ENCODE results near the gene OSCAR. TPM values are rescaled to one million over a fixed set of nuclear protein-coding genes. Genes with fewer than 3 reads are reported as not detected.

Gene OSCAR
- total and polyA plus RNA-seq, 10 of the 15 experiments (the other 5 are each of a cell fraction or from before 2014, with no cell fraction given) = 0.08 to 0.27 (median 0.10) TPM; not detected in 7

GRCh38 chr19:54123682-54124081 is 23.1 kb upstream of the OSCAR start:
- BruUV-seq (replicated peaks) = no TSS peak
- SMC1A ChIA-PET (ENCODE audit: uncharacterized antibody, unreplicated experiment) = no interaction called here
- no peak overlapping the region for H2AFZ ChIP-seq (ENCODE audit: control insufficient read depth, low read depth, low read length)
- no peaks in the 10 kb centered on the region for H3K4me1 ChIP-seq (ENCODE audit: control insufficient read depth, insufficient read depth, low read length)
- H4K20me1 ChIP-seq (ENCODE audit: control insufficient read depth, insufficient read depth) = no peaks in the 10 kb centered on the region
- no peak overlapping the region for H3K27ac ChIP-seq (ENCODE audit: control insufficient read depth, insufficient read depth)
- H3K4me3 ChIP-seq = no peak overlapping the region
- POLR2A ChIA-PET = interaction anchor here (0.8 kb wide), 1 partner anchor 13 kb away, joined by 4 read pairs; no protein-coding TSS in a partner anchor
- WGBS (ENCODE audit: insufficient coverage, insufficient replicate concordance, low lambda C conversion rate, missing lambda C conversion rate) = 98% methylated on average over 17 of the region's 17 CpGs
- CTCF ChIA-PET = no interaction called here
- H3K79me2 ChIP-seq (ENCODE audit: control insufficient read depth, insufficient read depth, low read length) = no peaks in the 10 kb centered on the region
- H3K9ac ChIP-seq (ENCODE audit: control insufficient read depth, insufficient read depth, low read length) = no peak overlapping the region
- ATAC-seq = no peak
- intact Hi-C loops (cut with micrococcal nuclease; ENCODE audit: unreplicated experiment) (no loop called here), in situ Hi-C loops (cut with MboI) (no loop called here)
- no peak for TF ChIP-seq RB1 (IDR thresholded peaks at IDR 0.05; ENCODE audit: borderline replicate concordance)
- TF ChIP-seq HDAC6 (IDR thresholded peaks at IDR 0.05; ENCODE audit: unreplicated experiment) = no peak
- TF ChIP-seq WRNIP1 (IDR thresholded peaks at IDR 0.05; ENCODE audit: borderline replicate concordance, low read depth, low read length) = no peak
- TF ChIP-seq RELA (IDR thresholded peaks at IDR 0.05; ENCODE audit: borderline replicate concordance, partially characterized antibody) = no peak
- TF ChIP-seq ATF3 (IDR thresholded peaks at IDR 0.05; ENCODE audit: borderline replicate concordance, extremely low read depth, low read depth, low read length) = no peak
- no peak for TF ChIP-seq ZBTB40 (IDR thresholded peaks at IDR 0.05; ENCODE audit: borderline replicate concordance)
- TF ChIP-seq SKIL (IDR thresholded peaks at IDR 0.05; ENCODE audit: low read depth, poor library complexity, severe bottlenecking) = no peak
- no peak for TF ChIP-seq EED (IDR thresholded peaks at IDR 0.05; ENCODE audit: low read depth)
- no peak for TF ChIP-seq TCF7 (IDR thresholded peaks at IDR 0.05; ENCODE audit: borderline replicate concordance)
- TF ChIP-seq NR2F1 (conservative IDR thresholded peaks at IDR 0.05) = no peak
- no peak for TF ChIP-seq SREBF2 (IDR thresholded peaks at IDR 0.05; ENCODE audit: low read length)
- TF ChIP-seq TARDBP (IDR thresholded peaks at IDR 0.05; ENCODE audit: borderline replicate concordance) = no peak
- TF ChIP-seq MYB (IDR thresholded peaks at IDR 0.05; ENCODE audit: borderline replicate concordance, low read depth, low read length) = no peak
- no peak for TF ChIP-seq POLR2AphosphoS2 (IDR thresholded peaks at IDR 0.05; ENCODE audit: low read depth, low read length)
- no peak for TF ChIP-seq HDAC2 (IDR thresholded peaks at IDR 0.05)
- TF ChIP-seq MEF2A (IDR thresholded peaks at IDR 0.05; ENCODE audit: insufficient read depth, low read depth, low read length) = no peak
- H3K9me3 ChIP-seq (replicated peaks; ENCODE audit: control insufficient read depth, insufficient read depth, low read length) = no peaks in the 10 kb centered on the region
- FAIRE-seq = no peak
- H3K36me3 ChIP-seq (ENCODE audit: control insufficient read depth in 2 of 2, insufficient read depth in 2 of 2, low read length in 1 of 2) = peaks cover 9 to 25% of the 10 kb centered on the region in 2 experiments
- no peak for DNase-seq (ENCODE audit: low read depth, low spot score)
- H3K27me3 ChIP-seq (replicated peaks in 1 of 2; ENCODE audit: control insufficient read depth in 2 of 2, insufficient read depth in 2 of 2, low read length in 1 of 2) = no peaks in the 10 kb centered on the region
- no peak overlapping the region for H3K4me2 ChIP-seq (ENCODE audit: control insufficient read depth, insufficient read depth)
- RAD21 ChIA-PET (ENCODE audit: unreplicated experiment) = no interaction called here
